ENCODE results near the gene CDH5. TPM values are rescaled to one million over a fixed set of nuclear protein-coding genes. Genes with fewer than 3 reads are reported as not detected.

CDH5 gene
- total RNA-seq, 4 donors from 2014 or later: 6.0 to 18.1 (median 6.8) TPM

DNA sequence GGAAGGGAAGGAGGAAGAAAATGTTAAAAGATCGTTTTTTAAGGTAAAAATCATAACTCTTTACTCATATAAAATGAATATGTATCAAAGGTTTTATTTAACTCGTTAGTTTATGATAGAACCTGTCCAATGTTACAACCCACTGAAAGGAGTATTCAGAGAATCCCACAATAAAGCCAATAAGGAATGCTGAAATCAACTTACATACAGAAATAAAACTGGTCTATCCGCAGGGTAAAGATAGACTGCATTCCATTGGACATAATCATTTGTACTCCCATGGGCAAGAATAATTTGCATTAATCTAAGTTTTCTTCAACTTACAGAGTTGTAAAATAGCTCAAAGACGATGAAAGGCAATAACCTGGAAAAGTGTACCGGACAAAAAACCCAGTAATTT, 42.7 kb downstream of the CDH5 start:
- TF ChIP-seq, protein P1, sequence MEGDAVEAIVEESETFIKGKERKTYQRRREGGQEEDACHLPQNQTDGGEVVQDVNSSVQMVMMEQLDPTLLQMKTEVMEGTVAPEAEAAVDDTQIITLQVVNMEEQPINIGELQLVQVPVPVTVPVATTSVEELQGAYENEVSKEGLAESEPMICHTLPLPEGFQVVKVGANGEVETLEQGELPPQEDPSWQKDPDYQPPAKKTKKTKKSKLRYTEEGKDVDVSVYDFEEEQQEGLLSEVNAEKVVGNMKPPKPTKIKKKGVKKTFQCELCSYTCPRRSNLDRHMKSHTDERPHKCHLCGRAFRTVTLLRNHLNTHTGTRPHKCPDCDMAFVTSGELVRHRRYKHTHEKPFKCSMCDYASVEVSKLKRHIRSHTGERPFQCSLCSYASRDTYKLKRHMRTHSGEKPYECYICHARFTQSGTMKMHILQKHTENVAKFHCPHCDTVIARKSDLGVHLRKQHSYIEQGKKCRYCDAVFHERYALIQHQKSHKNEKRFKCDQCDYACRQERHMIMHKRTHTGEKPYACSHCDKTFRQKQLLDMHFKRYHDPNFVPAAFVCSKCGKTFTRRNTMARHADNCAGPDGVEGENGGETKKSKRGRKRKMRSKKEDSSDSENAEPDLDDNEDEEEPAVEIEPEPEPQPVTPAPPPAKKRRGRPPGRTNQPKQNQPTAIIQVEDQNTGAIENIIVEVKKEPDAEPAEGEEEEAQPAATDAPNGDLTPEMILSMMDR (IDR thresholded peaks at IDR 0.05): no peak
- TF ChIP-seq EP300 (IDR thresholded peaks at IDR 0.05; ENCODE audit: low read depth): no peak
- no peak for TF ChIP-seq POLR2AphosphoS5 (IDR thresholded peaks at IDR 0.05)
- Histone ChIP-seq H3K9me3 (no peaks in the 10 kb centered on the region), H3K4me1 (peaks cover 3 to 22% (median 7%) of the 10 kb centered on the region in 4 donors), H3K4me3 (no peak overlapping the region), H3K36me3 (no peaks in the 10 kb centered on the region), H3K27ac (peak overlapping the region in 1 of 4 donors; percentile 71), H3K27me3 (peaks cover 8% of the 10 kb centered on the region)
- WGBS, 2 donors (ENCODE audit: low coverage in 1 of 2): 78 to 86% methylated on average over 5 of the region's 5 CpGs
- no peak for DNase-seq
- intact Hi-C loops (cut with DNase I; ENCODE audit: low total_unique reads) (loop anchor here (5.0 to 10.0 kb wide), 2 partner anchors 78 to 196 kb away; partner anchors contain the start of gene CMTM3), in situ Hi-C loops (cut with MboI; ENCODE audit: low pct_ligation_motif_present in 1 of 4, low pct_unique_long_range_greater_than_20kb in 1 of 4, low sequenced_read_pairs in 3 of 4) (loop anchor here (5.0 to 25.0 kb wide), 7 partner anchors 68 to 453 kb away; partner anchors contain the start of genes CMTM3 (in 2 of the 4) and CMTM2 (in 1 of the 4))

DNA sequence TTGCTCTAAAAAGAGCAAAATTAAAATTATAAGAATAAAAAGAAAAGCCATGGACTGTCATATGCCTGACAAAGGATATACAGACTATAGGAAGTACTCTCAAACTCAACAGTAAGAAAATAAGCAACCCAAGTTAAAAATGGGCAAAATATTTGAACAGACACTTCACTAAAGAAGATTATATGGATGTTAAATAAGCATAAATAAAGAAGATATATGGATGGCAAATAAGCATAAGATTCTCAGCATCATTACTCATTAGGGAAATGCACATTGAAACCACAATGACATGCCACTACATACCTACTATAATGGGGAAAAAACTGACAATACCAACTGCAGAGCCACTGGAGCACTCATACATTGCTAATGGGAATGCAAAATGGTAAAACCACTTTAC, 45.7 kb downstream of the CDH5 start:
- H3K9me3 ChIP-seq: no peaks in the 10 kb centered on the region
- no peak overlapping the region for H3K4me3 ChIP-seq
- DNase-seq: no peak
- TF ChIP-seq, protein P1 (IDR thresholded peaks at IDR 0.05): no peak
- no peak for TF ChIP-seq EP300 (IDR thresholded peaks at IDR 0.05; ENCODE audit: low read depth)
- TF ChIP-seq POLR2AphosphoS5 (IDR thresholded peaks at IDR 0.05): no peak
- no peak for TF ChIP-seq POLR2A (IDR thresholded peaks at IDR 0.05)
- H3K36me3 ChIP-seq: no peaks in the 10 kb centered on the region
- H3K4me1 ChIP-seq: peaks cover 0 to 15% (median 2%) of the 10 kb centered on the region in 4 donors
- H3K27me3 ChIP-seq: no peaks in the 10 kb centered on the region
- intact Hi-C loops (cut with DNase I; ENCODE audit: low total_unique reads): no loop called here
- in situ Hi-C loops (cut with MboI; ENCODE audit: low pct_ligation_motif_present in 1 of 4, low pct_unique_long_range_greater_than_20kb in 1 of 4, low sequenced_read_pairs in 3 of 4): loop anchor here (10.0 to 25.0 kb wide), 4 partner anchors 173 to 450 kb away; partner anchors contain the start of genes CMTM2 (in 1 of the 4) and CMTM3 (in 1 of the 4)
- no peak overlapping the region for H3K27ac ChIP-seq

DNA sequence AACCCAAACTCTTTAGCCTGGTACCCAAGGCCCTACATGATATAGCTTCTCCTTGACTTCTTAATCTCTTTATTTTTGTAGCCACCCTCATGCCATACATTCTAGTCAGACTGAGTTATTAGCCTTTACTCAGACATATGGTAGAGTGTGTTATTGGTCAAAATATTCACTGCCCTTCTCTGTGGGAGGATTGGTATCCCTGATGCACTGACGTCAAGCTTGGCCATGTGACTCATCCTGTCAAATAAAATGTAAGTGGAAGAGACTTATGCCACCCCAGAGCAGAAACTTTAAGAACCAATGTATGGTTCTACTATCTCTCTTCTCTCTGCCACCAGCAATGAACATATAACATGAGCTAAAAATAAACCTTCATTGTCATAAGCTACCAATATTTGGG, 48.4 kb downstream of the CDH5 start:
- in situ Hi-C loops (cut with MboI; ENCODE audit: low pct_ligation_motif_present in 1 of 4, low pct_unique_long_range_greater_than_20kb in 1 of 4, low sequenced_read_pairs in 3 of 4): loop anchor here (10.0 to 25.0 kb wide), 4 partner anchors 170 to 447 kb away; partner anchors contain the start of genes CMTM2 (in 1 of the 4) and CMTM3 (in 1 of the 4)
- Histone ChIP-seq H3K9me3 (no peaks in the 10 kb centered on the region), H3K27ac (no peak overlapping the region), H3K4me3 (no peak overlapping the region), H3K27me3 (no peaks in the 10 kb centered on the region), H3K4me1 (no peaks in the 10 kb centered on the region), H3K36me3 (no peaks in the 10 kb centered on the region)
- TF ChIP-seq, protein P1 (IDR thresholded peaks at IDR 0.05): no peak
- no peak for TF ChIP-seq POLR2AphosphoS5 (IDR thresholded peaks at IDR 0.05)
- no peak for TF ChIP-seq POLR2A (IDR thresholded peaks at IDR 0.05)
- intact Hi-C loops (cut with DNase I; ENCODE audit: low total_unique reads): no loop called here
- DNase-seq: no peak
- 40 to 57% methylated on average over 1 of the region's 1 CpG for whole genome bisulfite sequencing, 2 donors (ENCODE audit: low coverage in 1 of 2)

DNA sequence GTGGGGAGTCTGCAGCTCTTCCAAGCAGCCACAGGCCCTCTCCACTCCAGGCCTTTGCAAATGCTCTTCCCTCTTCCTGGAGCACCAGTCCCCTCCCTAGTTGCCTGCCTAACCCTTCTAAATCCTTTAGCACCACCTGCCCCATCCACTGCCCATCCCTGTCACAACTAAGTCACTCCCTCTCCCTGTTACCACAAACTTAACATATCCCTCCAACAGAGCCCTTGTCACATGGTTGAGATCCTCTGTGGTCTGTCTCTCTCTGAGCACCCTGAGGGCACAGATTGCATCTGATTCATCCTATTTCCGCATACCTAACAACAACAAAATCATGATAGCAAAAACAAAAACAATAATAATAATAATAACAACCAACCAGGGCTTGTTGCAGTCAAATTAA, 49.6 kb downstream of the CDH5 start:
- in situ Hi-C loops (cut with MboI; ENCODE audit: low pct_ligation_motif_present in 1 of 4, low pct_unique_long_range_greater_than_20kb in 1 of 4, low sequenced_read_pairs in 3 of 4) (loop anchor here (10.0 to 25.0 kb wide), 4 partner anchors 169 to 446 kb away; partner anchors contain the start of genes CMTM2 (in 1 of the 4) and CMTM3 (in 1 of the 4)), intact Hi-C loops (cut with DNase I; ENCODE audit: low total_unique reads) (no loop called here)
- Histone ChIP-seq H3K36me3 (no peaks in the 10 kb centered on the region), H3K4me1 (no peaks in the 10 kb centered on the region), H3K27ac (no peak overlapping the region), H3K4me3 (no peak overlapping the region), H3K9me3 (no peaks in the 10 kb centered on the region), H3K27me3 (no peaks in the 10 kb centered on the region)
- TF ChIP-seq POLR2A (IDR thresholded peaks at IDR 0.05) (no peak), POLR2AphosphoS5 (IDR thresholded peaks at IDR 0.05) (no peak)
- TF ChIP-seq, protein P1 (IDR thresholded peaks at IDR 0.05): no peak
- DNase-seq: no peak
- 95 to 100% methylated on average over 1 of the region's 1 CpG for WGBS, 2 donors (ENCODE audit: low coverage in 1 of 2)

All from transverse colon (tissue), 4 donors.